WI38 (cell line): ENCODE measurements around the gene ZBED4.

Experiments used
- H3K4me3 ChIP-seq: 2 replicates; pipeline ENCODE4 v1.5.1; 2011; ENCODE audit warnings: low read depth, mild to moderate bottlenecking, control low read depth, low read length
- TF ChIP-seq, protein P1 (sequence below): IDR thresholded peaks from 2 replicates; pipeline ENCODE4 v1.5.1; 2012; ENCODE audit warnings: low read depth, mild to moderate bottlenecking, control low read depth, low read length

ZBED4 gene

DNA sequence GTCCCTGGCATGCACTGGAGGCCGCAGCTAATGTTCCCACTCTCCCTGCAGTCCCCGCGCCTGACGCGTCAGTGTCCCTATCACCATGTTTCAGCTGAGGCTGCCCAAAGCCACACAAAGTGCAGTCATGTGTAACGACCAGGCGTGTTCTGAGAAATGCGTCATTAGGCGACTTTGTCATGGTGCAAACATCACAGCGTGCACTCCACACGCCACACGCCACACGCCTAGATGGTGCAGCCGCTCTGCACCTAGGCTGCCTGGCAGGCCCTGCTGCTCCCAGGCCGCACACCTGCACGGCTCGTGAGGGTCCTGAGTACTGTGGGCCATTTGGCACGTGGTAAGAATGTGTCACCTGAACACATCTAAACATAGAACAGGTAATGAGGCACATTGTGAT is 67.2 kb downstream of the ZBED4 start:
- TF ChIP-seq, protein P1, sequence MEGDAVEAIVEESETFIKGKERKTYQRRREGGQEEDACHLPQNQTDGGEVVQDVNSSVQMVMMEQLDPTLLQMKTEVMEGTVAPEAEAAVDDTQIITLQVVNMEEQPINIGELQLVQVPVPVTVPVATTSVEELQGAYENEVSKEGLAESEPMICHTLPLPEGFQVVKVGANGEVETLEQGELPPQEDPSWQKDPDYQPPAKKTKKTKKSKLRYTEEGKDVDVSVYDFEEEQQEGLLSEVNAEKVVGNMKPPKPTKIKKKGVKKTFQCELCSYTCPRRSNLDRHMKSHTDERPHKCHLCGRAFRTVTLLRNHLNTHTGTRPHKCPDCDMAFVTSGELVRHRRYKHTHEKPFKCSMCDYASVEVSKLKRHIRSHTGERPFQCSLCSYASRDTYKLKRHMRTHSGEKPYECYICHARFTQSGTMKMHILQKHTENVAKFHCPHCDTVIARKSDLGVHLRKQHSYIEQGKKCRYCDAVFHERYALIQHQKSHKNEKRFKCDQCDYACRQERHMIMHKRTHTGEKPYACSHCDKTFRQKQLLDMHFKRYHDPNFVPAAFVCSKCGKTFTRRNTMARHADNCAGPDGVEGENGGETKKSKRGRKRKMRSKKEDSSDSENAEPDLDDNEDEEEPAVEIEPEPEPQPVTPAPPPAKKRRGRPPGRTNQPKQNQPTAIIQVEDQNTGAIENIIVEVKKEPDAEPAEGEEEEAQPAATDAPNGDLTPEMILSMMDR, result no peak
- H3K4me3 ChIP-seq, result no peak overlapping the region

DNA sequence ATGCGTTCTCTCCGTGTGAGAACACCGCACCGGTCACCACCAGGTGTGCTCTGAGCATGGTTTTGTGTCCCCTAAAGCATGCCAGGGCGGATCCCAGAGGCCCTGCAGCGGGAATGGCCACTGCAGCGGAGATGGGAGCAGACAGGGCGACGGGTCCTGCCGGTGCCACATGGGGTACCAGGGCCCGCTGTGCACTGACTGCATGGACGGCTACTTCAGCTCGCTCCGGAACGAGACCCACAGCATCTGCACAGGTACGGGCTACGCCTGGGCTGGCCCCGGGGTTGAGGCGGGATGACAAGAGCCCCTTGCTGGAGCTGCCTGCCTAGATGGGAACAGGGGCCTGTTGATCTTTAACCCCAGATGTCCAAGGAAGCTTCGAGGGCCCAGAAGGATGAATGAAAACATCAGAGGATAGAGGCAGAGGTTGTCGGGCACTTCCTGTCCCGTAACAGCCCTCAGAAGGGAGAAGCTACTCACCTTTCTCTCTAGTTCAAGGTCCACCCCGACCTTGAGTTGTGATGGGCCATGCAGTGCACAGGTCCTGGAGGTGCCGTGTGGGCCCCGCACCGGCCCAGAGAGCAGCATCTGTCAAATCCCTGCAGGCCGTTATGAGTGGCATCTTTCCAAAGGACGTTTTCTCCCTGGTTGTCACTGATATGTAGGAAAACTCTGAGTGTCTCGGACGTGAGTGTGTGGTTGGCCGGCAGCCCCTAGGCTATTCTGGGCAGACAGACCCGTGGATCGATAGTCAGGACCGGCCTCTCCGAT is 68.0 kb downstream of the ZBED4 start:
- H3K4me3 ChIP-seq, result no peak overlapping the region
- TF ChIP-seq, protein P1, result no peak

DNA sequence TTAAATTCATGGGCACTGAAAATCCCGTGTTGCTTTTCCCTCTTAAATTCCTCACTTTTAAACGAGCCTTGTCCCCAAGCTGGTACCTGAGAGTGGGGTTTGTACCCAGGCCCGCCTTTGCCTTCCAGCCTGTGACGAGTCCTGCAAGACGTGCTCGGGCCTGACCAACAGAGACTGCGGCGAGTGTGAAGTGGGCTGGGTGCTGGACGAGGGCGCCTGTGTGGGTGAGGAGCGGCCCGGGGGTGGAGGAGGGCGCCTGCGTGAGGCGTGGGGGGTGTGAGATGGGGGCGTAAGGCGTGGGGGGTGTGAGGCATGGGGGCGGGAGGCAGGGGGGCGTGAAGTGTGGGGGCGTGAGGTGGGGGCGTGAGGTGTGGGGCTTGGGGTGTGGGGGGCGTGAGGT is 68.8 kb downstream of the ZBED4 start:
- no peak overlapping the region for H3K4me3 ChIP-seq
- TF ChIP-seq, protein P1, result no peak

DNA sequence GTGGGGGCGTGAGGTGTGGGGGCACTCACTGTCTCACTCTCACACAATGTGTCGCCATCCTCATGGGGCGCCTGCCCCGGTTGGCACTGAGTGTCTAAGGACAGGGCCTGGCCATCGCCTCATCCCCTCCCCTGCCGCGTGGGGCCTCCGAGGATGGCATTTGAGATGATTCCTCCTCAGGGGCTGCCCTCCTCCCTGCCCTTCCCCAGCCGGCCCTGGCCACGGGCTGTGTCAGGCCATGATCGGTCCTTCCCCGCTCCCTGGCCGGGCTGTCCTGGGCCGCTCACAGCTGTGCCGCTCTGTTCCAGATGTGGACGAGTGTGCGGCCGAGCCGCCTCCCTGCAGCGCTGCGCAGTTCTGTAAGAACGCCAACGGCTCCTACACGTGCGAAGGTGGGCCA is 69.3 kb downstream of the ZBED4 start:
- H3K4me3 ChIP-seq, result no peak overlapping the region
- TF ChIP-seq, protein P1, result no peak

DNA sequence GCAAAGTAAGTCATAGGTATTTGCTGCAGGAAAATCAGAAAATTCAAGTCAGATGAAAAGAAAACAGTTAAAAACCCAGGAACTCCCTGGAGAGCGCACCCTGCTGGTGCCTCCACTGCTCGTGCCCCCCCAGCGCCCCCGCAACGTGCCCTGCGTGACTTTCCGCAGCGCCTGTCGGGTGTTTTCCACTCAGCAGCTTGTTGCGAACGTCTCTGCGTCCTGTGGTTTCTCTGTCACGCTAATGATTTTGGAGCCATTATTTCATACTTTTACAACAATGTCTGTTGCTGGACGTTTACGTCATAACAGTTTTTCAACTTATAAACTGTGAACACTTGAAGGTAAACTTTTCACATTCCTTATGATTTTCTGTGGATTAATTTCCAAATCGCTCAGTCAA is 69.8 kb downstream of the ZBED4 start:
- TF ChIP-seq, protein P1, result peak; percentile 49; the same call in 1 of the 2 replicates
- no peak overlapping the region for H3K4me3 ChIP-seq

DNA sequence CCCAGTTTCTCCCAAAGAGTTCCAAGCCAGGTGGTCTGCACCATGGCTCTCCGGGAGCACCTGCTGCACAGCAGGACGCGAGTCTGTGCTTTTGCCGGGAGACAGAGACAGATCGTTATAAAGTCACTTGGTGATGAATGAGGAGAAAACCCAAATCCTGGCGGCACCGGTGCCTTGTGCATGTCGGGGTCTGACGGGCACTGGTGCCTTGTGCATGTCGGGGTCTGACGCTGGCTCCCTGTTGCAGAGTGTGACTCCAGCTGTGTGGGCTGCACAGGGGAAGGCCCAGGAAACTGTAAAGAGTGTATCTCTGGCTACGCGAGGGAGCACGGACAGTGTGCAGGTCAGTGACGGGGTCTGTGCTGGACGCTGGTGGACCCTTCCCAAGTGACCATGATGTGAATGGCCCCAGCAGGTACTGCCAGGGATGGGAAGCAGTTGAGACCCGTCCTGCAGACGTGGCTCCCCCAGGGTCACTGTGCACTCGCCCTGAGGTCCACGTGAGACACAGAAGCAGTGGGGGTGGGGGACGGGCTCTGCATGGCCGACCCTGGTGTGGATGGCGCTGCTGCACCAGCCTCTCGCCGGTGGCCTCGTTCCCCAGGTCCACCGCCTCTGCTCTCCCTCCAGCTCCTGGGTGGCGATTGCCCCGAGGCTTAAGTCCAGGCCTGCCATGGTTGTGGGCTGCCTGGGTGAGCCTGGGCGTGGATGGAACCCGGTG is 70.6 kb downstream of the ZBED4 start:
- no peak overlapping the region for H3K4me3 ChIP-seq
- TF ChIP-seq, protein P1, result no peak

DNA sequence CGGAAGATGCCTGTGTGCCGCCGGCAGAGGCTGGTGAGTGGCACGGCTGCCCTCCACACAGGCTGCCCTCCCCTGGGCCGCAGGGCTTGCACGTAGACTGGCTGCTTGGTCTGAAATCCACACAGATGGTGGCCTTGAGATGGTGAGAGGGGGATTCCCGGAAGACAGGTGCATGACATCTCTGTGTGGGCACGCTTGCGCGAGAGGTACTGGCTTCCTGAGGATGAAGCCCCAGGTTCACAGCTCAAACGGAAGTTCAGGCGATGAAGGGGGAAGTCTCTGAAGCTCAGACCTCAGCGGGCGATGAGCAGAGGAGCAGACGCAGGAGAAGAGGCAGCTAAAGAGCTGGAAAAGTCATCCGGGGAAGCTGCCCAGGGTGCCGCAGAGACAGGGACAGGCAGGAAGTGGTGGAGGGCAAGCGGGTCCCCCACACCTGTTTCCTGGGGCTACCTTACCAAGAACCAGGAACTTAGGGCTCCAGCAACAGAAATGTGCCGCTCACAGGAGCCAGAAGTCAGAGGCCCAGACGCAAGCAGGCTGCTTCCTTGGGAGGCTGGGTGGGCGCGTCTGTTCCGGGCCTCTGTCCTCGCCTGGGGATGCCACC is 72.0 kb downstream of the ZBED4 start:
- TF ChIP-seq, protein P1, result no peak
- H3K4me3 ChIP-seq, result no peak overlapping the region
